ENCODE results near the gene DRD5. TPM values are rescaled to one million over a fixed set of nuclear protein-coding genes. Genes with fewer than 3 reads are reported as not detected.

Gene DRD5
- total and polyA plus RNA-seq, 2 donors (not counting 1 experiment from before 2014, with no cell fraction given), result not detected

GRCh38 chr4:9820343-9820742, 38.9 kb downstream of the DRD5 start:
- H3K4me3 Mint-ChIP-seq, result no peak overlapping the region
- peaks cover 0 to 4% (median 0%) of the 10 kb centered on the region in 3 donors for H3K9me3 ChIP-seq (ENCODE audit: control extremely low read depth in 1 of 3, control insufficient read depth in 2 of 3, insufficient read depth in 1 of 3, low read length in 2 of 3)
- H3K27me3 Mint-ChIP-seq, result peaks cover 10% of the 10 kb centered on the region
- H3K4me3 ChIP-seq (ENCODE audit: control extremely low read depth in 1 of 5, extremely low read depth in 1 of 5, insufficient read depth in 1 of 5, low read depth in 2 of 5, low read length in 4 of 5), result no peak overlapping the region
- H3K27ac ChIP-seq (ENCODE audit: low read length in 2 of 2), result no peak overlapping the region
- WGBS (ENCODE audit: insufficient coverage), result no CpG with 5 or more reads among the region's 5 CpGs
- no peaks in the 10 kb centered on the region for H3K4me1 Mint-ChIP-seq
- no peak overlapping the region for H3K4me2 ChIP-seq (replicated peaks; ENCODE audit: low read depth, low read length, poor library complexity, severe bottlenecking)
- ChIA-PET POLR2A (no interaction called here), CTCF (no interaction called here)
- H3K36me3 ChIP-seq (replicated peaks in 1 of 2; ENCODE audit: control extremely low read depth in 1 of 2, control insufficient read depth in 1 of 2, extremely low read depth in 1 of 2, insufficient read depth in 2 of 2, low read length in 1 of 2), result no peaks in the 10 kb centered on the region
- intact Hi-C loops (cut with micrococcal nuclease), result no loop called here
- H3K9me3 Mint-ChIP-seq (ENCODE audit: insufficient read depth), result no peaks in the 10 kb centered on the region
- no peak overlapping the region for H2AFZ ChIP-seq (ENCODE audit: insufficient read depth, low read depth, low read length, poor library complexity, severe bottlenecking)
- TF ChIP-seq EZH2 (IDR thresholded peaks at IDR 0.05; ENCODE audit: borderline replicate concordance, insufficient read depth, low read depth, low read length, poor library complexity, severe bottlenecking) (no peak), CTCF (IDR thresholded peaks at IDR 0.05) (no peak)
- no peak overlapping the region for H3K9ac ChIP-seq (ENCODE audit: low read length)
- ATAC-seq (ENCODE audit: low read depth) (no peak), DNase-seq (no peak)
- no peaks in the 10 kb centered on the region for H4K20me1 ChIP-seq (ENCODE audit: control insufficient read depth, insufficient read depth, low read length, poor library complexity, severe bottlenecking)
- no peaks in the 10 kb centered on the region for H3K79me2 ChIP-seq (ENCODE audit: control insufficient read depth, insufficient read depth, low read length)
- peaks cover 0 to 4% (median 0%) of the 10 kb centered on the region in 4 experiments for H3K27me3 ChIP-seq (replicated peaks in 1 of 4; ENCODE audit: control extremely low read depth in 1 of 4, control insufficient read depth in 3 of 4, insufficient read depth in 4 of 4, low read length in 3 of 4)
- no peaks in the 10 kb centered on the region for H3K4me1 ChIP-seq (ENCODE audit: control insufficient read depth in 2 of 2, insufficient read depth in 2 of 2, low read length in 2 of 2)
- no peak overlapping the region for H3K27ac Mint-ChIP-seq

GRCh38 chr4:9825049-9825448, 43.6 kb downstream of the DRD5 start:
- 0% methylated on average over 1 of the region's 3 CpGs for WGBS (ENCODE audit: insufficient coverage)
- no peaks in the 10 kb centered on the region for H3K9me3 Mint-ChIP-seq (ENCODE audit: insufficient read depth)
- H3K36me3 ChIP-seq (replicated peaks in 1 of 2; ENCODE audit: control extremely low read depth in 1 of 2, control insufficient read depth in 1 of 2, extremely low read depth in 1 of 2, insufficient read depth in 2 of 2, low read length in 1 of 2), result no peaks in the 10 kb centered on the region
- no peaks in the 10 kb centered on the region for H3K79me2 ChIP-seq (ENCODE audit: control insufficient read depth, insufficient read depth, low read length)
- ChIA-PET POLR2A (no interaction called here), CTCF (no interaction called here)
- intact Hi-C loops (cut with micrococcal nuclease), result no loop called here
- no peak overlapping the region for H3K4me3 ChIP-seq (ENCODE audit: control extremely low read depth in 1 of 5, extremely low read depth in 1 of 5, insufficient read depth in 1 of 5, low read depth in 2 of 5, low read length in 4 of 5)
- no peak overlapping the region for H3K27ac ChIP-seq (ENCODE audit: low read length in 2 of 2)
- DNase-seq (no peak), ATAC-seq (ENCODE audit: low read depth) (no peak)
- H3K9ac ChIP-seq (ENCODE audit: low read length), result no peak overlapping the region
- no peaks in the 10 kb centered on the region for H3K4me1 ChIP-seq (ENCODE audit: control insufficient read depth in 2 of 2, insufficient read depth in 2 of 2, low read length in 2 of 2)
- H3K4me2 ChIP-seq (replicated peaks; ENCODE audit: low read depth, low read length, poor library complexity, severe bottlenecking), result no peak overlapping the region
- H4K20me1 ChIP-seq (ENCODE audit: control insufficient read depth, insufficient read depth, low read length, poor library complexity, severe bottlenecking), result no peaks in the 10 kb centered on the region
- H3K27me3 ChIP-seq (replicated peaks in 1 of 4; ENCODE audit: control extremely low read depth in 1 of 4, control insufficient read depth in 3 of 4, insufficient read depth in 4 of 4, low read length in 3 of 4), result peaks cover 0 to 4% (median 0%) of the 10 kb centered on the region in 4 experiments
- no peaks in the 10 kb centered on the region for H3K4me1 Mint-ChIP-seq
- H3K4me3 Mint-ChIP-seq, result no peak overlapping the region
- H3K27me3 Mint-ChIP-seq, result peaks cover 9% of the 10 kb centered on the region
- no peak overlapping the region for H3K27ac Mint-ChIP-seq
- no peak overlapping the region for H2AFZ ChIP-seq (ENCODE audit: insufficient read depth, low read depth, low read length, poor library complexity, severe bottlenecking)
- no peaks in the 10 kb centered on the region for H3K9me3 ChIP-seq (ENCODE audit: control extremely low read depth in 1 of 3, control insufficient read depth in 2 of 3, insufficient read depth in 1 of 3, low read length in 2 of 3)
- TF ChIP-seq CTCF (IDR thresholded peaks at IDR 0.05) (no peak), EZH2 (IDR thresholded peaks at IDR 0.05; ENCODE audit: borderline replicate concordance, insufficient read depth, low read depth, low read length, poor library complexity, severe bottlenecking) (no peak)

Measured in B cell (primary cell).